CD4-positive, alpha-beta T cell treated with Interleukin-6 for 4 hours (primary cell): ENCODE measurements around the gene ORM2.

Experiments
- DNase-seq: peaks from one replicate; pipeline ENCODE4 v3.0.0-alpha.2; 2020; ENCODE audit warnings: mixed read lengths

ORM2 gene

DNA sequence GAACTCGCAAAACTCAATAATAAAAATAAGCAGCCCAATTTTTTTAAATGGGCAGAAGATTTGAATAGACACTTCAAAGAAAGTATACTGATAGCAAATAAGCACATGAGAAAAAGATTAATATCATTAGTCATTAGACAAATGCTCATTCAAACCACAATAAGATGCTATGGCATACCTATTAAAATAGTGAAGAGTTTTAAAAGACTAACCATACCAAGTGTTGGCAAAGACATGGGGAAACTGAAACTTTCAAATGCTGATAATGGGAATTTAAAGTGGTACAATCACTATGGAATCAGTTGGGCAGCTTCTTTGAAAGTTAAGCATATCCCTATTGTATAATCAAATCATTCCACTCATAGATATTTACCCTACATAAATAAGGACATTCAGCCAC lies 33.3 kb upstream of the ORM2 start:
- no peak for DNase-seq

DNA sequence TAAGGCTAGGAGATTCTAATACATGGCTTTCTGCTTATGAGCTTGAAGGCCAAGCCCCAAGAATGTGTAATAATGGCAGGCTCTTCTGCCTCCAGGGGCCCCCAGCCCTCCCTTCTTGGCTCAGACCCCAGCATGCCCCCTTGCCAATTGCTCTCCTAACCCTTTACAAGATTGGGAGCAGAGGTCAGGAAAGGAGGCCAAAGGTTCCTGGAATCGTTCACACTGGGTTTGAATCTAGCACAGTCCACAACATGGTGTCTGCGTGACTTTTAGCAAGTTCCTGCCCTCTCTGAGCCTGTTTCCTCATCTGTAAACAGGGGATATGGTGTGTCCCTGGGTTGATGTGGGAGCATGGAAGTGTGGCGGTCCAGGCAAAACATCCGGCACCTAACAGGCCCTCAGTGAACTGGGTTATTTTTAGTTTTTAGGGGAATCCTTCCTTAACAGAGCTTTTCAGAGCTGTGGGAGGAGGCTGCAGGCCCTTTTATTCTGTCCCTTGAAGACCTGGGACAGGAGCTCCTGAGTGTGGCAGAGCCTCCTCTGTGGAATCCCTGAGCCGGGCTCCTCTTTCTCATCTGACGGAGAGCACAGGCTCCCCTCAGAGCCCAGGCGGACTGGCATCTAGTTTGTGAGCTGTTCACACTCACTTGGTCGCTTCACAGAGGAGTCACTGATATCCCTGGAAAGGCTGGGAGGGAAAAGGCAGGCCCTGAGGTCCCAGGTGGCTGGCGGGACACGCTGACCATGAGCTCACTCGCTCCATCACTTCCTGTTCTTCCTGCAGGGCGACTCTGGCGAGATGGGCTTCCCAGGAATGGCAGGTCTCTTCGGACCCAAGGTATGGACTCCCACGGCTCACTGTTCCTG lies 30.1 kb upstream of the ORM2 start:
- no peak for DNase-seq

DNA sequence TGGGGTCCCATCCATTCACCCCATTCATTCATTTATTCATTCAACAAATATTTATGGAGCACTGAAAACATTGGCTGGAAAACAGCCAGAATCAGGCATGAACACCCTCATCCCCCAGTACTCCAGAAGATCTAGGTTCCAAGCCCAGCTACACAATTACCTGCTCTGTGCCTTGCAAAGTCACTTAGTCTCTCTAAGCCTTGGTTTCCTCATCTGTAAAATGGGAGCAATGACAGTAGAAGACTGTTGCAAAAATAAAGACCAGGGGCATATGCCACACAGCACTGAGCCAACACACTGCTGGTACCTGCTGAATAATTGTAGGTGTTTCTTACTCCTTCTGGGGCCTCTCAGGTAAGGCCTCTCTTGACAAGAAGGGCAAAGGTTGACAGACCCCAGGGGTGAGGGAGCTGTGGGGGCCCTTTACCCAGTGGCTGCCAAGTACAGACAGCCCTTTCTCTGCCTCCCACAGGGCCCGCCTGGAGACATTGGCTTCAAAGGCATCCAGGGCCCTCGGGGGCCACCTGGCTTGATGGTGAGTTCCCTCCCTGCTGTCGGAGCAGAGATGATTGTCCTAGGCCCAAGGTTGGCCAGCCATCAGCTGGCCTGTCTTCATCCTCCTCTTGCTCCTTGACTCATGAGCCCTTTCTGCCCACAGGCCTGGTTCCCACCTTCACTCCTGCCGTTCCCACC lies 29.4 kb upstream of the ORM2 start:
- DNase-seq = no peak

DNA sequence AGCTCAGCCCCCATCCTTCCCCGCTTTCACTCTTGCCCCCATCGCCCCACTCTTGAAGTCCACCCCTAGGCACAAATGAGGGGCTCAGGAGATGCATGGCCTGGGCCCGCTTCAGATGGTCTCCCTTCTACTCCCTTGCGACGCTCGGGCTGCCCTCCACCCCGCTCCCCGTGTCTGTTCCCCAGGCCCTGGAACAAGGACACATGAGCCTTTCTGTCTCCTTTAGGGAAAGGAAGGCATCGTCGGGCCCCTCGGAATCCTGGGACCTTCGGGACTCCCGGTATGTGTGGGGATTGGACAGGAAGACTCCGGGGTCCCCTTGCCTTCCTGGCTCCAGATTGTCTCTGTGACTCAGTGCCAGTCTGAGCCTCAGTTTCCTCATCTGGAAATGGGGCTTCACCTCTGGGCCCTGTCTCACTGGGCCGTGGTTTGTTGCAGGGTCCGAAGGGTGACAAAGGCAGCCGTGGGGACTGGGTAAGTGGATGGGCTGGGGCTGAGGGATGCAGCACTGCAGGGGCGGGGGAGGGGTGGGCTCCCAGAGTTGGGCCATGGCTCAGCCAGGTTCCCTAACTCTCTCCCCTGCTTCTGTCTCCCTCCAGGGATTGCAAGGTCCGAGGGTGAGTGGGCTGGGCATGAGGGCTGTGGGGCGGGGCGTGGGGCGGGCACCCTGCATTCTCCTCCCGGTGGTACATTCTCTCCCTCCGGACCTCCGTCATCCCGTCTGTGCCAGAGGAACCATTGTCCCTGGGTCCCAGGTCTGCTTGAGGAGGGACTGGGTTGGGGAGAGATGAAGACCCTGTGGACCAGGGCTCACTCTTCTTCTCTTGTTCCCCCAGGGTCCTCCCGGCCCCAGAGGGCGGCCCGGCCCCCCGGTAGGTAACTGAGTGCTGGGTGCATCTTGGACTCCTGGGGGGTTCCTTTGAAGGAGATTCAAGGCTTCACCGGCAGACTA lies 28.5 kb upstream of the ORM2 start:
- no peak for DNase-seq

DNA sequence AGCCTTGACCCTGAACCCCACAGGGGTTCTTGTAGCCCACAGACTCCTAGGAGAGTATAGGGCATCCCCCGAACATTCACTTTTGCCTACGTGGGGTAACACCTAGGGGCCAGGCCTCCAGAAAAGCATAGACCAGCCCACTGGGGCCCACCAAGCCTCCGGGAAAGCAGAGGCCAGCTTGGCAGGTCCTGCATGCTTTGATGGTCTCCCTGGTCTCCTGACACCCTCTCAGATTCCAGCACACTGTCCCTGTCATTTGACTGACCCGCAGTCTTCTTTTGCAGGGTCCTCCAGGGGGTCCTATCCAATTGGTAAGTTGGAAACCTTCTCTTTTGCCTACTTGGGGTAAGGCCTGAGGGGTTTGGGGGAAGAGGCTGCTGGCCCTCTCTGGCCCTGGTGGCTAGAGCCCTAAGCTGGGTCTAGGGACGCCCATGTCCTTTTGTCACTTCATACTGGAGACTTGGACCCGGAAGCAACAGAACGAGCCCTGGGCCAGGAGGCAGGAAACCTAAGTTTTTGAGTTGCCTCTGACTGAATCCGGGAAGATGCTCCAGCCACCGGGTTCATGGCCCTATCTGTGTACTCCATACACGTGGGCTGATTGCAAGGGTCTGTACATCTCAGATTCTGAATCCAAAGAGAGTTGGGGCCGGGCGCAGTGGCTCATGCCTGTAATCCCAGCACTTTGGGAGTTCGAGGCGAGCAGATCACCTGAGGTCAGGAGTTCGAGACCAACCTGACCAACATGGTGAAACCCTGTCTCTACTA lies 27.7 kb upstream of the ORM2 start:
- DNase-seq = no peak

DNA sequence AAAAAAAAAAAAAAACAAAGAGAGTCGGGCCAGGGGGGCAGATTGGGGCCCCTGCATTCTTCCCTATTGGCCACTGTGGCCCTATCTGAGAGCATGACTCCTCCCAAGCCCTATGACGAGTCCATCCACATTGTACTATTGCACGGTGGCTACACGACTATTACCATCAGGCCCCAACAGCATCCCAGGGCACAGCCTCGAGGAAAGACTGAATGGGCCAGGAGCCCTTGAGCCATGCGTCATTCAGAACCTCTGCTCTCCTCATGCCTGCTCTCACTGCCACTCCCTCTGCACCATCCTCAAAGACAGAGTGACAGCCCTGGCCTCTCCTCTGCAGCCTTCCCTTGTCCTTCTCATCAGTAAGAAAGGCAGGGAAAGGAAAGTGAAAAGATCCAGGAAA lies 26.9 kb upstream of the ORM2 start:
- no peak for DNase-seq

DNA sequence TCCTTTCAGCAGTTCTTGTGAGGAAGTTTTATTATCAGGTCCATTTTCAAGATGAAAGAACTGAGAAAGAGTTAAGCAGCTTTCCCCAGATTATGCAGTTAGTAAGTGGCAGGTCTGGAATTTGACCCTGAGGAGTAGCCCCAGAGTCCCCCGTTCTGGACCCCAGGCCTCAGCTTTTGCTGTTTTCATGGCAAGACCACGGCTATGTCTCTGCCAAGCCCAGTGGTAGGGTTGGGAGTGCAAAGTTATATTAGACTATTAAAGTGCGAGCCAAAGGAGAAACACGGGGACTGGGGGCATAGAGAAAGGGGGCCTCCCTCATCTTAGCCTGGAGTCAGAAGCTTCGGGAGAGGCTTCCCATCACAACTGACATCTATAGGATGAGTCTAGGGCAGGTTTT lies 26.1 kb upstream of the ORM2 start:
- DNase-seq = no peak

DNA sequence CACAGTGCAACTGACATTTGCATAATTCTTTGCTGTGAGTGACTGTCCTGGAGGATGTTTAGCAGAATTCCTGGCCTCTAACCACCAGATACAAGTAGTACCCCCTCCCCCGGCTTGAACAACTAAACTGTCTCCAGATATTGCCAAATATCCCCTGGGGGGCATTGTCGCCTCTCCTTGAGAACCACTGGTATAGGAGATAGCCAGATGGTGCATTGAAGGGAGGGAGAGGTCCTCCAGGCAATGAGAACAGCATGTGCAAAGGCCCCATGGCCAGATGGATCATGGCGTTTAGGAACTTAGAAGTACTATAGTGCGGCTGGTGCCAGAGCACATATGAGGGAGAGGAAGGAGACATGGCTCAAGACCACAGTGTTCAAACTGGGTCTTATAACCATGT lies 25.7 kb upstream of the ORM2 start:
- DNase-seq = no peak

DNA sequence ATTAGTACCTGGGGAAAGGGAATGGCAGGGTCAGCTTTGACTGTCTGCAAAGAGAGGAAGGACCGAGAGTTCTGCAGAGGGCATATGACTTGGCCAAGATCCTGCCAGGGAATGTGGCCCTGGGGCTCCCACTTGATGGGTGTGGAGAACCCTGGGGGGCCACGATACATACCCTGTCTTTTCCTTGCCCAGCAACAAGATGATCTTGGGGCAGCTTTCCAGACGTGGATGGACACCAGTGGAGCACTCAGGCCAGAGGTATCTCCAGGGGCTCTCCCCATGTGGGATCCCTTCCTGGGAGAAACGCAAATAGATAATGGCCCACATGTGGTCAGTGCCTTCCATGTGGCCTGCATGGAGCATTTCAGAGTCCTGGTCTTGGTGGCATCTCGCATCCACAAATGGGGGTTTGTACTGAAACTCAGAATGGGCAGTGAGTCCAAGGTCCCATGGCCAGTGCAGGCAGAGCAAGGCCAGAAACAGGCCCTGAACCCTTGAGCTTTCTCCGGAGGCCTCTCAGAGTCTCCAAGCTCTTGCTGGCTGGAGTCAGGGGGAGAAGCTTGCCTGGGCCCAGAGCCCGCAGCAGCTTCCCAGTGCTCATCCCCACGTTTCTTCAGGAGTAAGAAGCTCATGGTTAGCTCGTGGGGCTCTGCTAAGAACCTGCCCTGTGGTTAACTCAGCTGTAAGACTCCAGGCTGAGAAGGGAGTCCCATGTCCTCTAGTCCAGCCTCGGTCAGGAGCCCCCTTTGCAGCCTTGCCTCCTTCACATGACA lies 25.1 kb upstream of the ORM2 start:
- DNase-seq = no peak

DNA sequence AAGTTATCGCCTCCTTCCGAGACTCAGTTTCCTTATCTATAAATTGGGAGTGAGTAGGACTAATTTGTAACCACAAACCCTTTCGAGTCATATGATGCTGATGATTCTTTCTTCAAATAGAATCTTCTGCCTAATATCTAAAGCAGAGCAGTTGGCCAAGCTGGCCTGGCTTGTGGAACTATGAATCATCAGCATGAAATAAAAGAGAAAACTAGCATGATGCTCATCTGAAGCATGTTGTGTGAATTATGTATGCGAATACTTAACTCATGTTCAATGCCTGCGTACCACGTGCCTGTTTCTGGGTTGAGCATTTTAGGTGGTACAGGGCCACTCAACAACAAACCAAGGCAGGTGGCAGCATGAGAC lies 21.8 kb upstream of the ORM2 start:
- DNase-seq = no peak

DNA sequence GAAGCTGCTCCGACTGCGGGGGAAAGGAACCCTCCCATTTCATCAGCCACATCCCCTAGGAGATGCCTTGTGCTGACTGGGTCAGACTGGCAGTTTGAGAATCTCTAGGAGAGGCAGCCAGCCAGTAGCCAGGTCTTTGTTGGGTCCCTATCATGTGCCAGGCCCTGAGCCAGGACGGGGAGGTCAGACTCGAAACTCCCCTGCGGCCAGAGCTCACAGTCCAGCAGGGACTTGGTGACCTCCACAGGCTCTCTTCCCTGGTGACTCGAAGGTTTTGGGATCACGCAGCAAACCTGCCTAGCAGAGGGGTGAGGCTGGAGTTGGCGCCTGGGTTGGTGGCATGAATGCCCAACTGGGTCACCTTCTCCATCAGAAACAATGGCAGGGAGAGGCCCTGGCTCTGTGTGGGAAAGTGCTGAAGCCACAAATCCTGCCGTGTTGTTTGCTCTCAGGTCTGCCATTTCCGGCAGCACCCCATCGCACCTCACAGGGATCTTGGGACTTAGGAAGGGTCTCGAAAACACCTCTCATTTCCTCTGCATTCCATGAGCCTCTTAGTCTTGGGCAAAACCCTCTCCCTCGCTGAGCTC lies 21.2 kb upstream of the ORM2 start:
- DNase-seq = no peak

DNA sequence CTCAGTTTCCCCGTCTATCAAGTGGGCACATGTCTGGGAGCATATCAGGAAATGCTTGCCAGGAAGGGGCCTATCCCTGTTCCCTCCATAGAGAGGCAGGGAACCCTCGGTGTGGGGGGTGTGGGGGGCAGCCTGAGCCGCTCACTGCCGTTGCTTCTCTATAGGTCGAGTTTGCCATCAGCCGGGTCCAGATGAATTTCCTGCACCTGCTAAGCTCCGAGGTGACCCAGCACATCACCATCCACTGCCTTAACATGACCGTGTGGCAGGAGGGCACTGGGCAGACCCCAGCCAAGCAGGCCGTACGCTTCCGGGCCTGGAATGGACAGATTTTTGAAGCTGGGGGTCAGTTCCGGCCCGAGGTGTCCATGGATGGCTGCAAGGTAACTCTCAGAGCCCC lies 20.6 kb upstream of the ORM2 start:
- DNase-seq = no peak

DNA sequence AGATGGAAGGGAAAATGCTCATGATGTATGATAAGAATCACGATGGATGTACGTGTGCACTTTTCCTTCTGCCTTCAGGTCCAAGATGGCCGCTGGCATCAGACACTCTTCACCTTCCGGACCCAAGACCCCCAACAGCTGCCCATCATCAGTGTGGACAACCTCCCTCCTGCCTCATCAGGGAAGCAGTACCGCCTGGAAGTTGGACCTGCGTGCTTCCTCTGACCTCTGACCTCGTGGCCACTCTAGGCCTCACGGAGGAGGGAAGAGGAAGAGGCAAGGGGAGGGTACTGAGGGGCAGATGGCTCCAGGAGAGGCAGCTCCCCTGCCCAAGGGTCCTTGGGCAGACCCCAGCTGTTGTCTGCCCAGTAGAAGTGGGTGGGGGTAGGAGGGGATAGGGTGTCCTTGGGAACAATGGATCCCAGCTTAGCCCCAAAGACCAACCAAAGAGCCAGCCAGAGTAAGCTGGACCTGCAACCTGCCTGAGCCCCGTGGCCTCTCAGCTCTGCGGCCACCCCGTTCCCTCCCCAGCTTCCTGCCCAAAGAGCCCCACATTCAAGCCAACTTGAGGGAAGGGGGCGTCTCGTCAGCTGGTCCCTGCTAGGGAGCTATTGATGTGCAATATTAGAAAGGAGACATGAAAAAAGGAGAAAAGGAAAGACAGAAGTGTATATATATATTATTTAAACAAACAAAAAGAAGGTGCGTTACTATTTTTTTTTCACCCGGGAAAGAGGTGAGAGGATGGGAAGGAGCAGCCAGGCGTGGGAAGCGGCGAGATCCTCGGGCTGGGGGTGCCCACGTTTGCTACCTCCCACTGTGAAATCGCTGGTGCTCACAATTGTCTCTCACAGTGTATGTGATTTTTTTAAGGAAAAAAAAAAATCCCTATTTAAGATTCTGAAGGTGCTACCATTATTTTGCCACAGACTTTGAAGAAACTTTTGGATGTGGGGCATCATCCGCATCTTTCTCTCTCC lies 18.9 kb upstream of the ORM2 start:
- DNase-seq = no peak

DNA sequence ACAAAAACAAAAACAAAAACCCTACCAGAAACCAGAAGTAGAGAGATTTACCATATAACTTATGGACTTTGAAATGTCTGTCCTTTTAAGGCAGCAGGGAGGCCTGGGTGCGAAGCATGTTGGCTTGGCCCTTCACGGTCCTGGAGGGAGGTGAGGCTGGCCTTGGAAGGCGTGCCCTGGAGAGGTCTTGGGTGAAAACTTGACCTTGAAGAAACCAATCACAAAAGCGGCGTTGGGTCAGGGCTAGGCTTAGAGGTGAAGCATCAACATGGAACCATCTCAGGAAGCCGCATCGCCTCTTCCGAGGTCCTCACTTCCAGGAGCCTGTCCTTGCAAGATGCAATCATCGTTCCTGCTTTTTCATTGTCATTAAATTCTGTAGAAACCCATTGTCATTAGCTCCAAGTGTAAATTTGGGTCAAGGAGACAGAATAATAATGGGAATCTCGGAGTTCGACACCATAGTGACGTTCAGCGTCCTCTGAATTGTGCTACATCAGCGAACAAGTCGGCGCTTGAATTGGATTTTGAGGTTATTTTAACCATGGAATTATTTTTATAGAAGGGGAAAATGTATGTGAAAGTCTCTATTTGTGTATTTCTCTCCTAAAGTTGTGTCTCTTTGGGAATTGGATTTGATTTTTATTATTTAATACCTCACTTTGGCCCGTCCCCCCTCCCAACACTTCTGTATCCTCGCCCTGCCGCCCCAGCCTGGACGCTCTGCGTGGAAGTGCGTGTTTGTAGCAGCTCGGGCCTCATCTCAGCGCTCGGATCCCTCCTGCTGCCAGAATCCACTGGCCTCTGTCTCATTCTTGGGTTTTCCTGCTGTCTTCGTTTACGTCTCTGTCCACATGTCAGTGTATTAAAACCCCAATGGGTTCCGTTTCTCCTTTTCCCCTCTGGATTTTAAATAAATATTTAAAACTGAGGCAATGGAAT lies 17.8 kb upstream of the ORM2 start:
- DNase-seq = no peak

DNA sequence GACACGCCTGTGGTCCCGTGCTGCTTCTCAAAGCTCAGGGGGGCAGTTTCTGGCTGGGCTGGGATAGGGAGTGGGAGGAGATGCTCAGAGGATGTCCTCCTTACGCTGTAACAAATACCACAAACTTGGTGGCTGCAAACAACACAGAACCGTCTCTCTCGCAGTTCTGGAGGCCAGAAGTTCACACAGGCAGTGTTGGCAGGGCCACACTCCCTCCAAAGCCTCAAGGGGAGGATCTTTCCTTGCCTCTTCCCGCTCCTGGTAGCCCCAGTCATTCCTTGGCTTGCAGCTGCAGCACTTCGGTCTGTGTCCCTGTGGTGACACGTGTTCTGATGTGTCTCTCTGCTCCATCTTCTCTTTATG lies 17.2 kb upstream of the ORM2 start:
- no peak for DNase-seq

DNA sequence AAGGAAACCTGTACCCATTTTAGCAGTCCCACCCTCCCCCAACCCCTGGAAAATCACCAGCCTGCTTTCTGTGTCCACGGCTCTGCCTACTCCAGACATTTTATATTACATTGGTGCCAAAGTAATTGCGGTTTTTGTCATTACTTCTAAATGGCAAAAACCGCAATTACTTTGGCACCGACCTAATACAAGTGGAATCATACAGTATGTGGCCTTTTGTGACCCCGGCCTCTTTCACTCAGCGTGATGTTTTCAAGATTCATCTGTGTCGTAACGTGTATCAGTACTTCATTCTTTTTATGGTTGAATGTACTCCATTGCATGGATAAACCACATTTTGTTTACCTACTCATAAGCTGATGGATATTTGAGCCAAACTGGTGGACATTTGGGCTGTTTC lies 16.5 kb upstream of the ORM2 start:
- DNase-seq = no peak

DNA sequence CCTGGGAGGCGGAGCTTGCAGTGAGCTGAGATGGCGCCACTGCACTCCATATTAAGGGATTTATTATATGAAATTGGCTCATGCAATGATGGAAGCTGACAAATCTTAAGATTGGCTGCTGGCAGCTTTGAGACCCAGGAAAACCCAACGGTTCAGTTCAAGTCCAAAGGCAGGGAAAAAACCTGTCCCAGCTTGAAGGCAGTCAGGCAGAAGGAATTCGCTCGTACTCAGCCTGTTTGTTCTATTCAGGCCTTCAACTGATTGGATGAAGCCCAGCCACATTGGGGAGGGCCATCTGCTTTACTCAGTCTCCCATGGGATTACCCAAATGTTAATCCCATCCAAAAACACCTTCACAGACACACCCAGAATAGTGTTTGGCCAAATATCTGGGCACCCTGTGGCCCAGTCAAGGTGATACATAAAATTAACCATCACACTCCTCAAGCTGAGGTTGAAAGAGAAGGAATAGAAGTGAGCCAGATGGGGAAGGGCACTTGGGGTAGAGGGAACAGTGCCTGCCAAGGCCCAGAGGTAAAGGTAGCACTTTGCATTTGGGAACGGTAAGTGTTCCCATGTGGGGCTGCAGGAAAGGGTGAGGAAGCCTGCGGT lies 15.3 kb upstream of the ORM2 start:
- no peak for DNase-seq

DNA sequence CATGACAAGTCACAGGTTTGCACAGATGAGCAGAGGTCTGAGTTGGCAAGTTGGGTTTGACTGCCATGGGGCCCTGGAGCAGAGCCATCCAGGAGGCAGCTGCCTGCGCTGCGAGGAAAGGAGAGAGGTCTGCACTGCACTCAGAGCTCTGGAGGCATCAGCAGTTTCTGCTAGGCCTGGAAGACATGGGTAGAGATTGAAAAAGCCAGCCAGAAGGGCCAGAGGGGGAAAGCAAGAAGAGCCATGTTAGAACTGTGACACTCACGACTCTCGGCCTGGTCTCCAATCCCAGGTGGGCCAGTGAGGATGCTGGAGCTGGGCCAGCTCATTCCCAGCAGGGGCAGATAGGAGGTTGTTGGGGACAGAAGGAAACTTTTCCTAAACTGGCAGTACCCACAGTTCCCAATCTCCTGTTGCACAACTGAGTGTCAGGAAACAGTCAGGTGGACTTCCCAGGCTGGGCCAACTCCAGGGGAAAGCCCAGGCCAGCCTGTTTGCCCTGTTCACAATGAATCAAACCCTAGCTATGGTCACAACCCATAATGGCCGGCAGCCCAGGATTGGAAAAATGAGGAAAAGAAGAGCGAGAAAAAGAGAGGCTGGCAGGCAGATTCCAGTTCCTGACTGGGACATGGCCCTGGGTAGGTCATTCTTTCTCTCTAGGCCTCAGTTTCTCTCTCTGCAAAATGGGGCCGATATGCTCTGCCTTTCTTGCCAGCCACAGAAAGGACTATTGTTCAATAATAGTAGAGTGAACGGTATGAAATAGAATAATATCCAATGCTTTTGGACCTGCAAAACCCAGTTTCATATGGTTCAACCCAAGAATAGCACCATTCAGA lies 14.6 kb upstream of the ORM2 start:
- DNase-seq = no peak
